Left lung (tissue), 8 donors: ENCODE measurements around the gene DDX24. TPM values are rescaled to one million over a fixed set of nuclear protein-coding genes. Genes with fewer than 3 reads are reported as not detected.

ENCODE experiments used
- polyA plus RNA-seq, 6 donors: library from polyadenylated mRNA; unstranded; fragments of 120-200 nt; gene quantifications; one replicate each; pipeline ENCODE4 v1.2.1, GENCODE V29; 2013; ENCODE audit not compliant: insufficient read length in 6 of 6
- total RNA-seq, 2 donors: library from RNA; stranded (reverse); fragmentation: NEBNext Ultra II Directional; extraction: Animal tissue kit (Norgen Biotek cat#: 25700); gene quantifications; one replicate each; pipeline ENCODE4 v1.2.1, GENCODE V29; 2021
- donor health status: DM: no; HTN: yes; CAD: no.
- donor health status: DM: no; HTN: no; CAD: no.

DDX24 gene
- total and polyA plus RNA-seq, 8 donors, result 127 to 148 (median 139) TPM

Other genes with a start within 250 kb of the DDX24 start
- gene FAM181A, start 153.9 kb downstream of the DDX24 start, total RNA-seq, result 1 to 10 TPM in 1 of 2 donors, not detected in 1; 1.1 TPM
- under 1 TPM in 5 of 6 donors, not detected in 1; 0.10 to 0.47 (median 0.26) TPM for gene FAM181A, start 153.9 kb downstream of the DDX24 start, polyA plus RNA-seq
- 1 to 10 TPM; 1.4 to 3.2 TPM for gene ASB2, start 104.6 kb downstream of the DDX24 start, total RNA-seq
- 1 to 10 TPM in 5 of 6 donors, under 1 TPM in 1; 0.81 to 2.5 (median 1.6) TPM for gene ASB2, start 104.6 kb downstream of the DDX24 start, polyA plus RNA-seq
- gene CCDC197, start 83.9 kb downstream of the DDX24 start, total RNA-seq, result not detected
- gene CCDC197, start 83.9 kb downstream of the DDX24 start, polyA plus RNA-seq, result not detected
- gene OTUB2, start 54.9 kb downstream of the DDX24 start, total RNA-seq, result 1 to 10 TPM; 1.2 to 1.5 TPM
- gene OTUB2, start 54.9 kb downstream of the DDX24 start, polyA plus RNA-seq, result 1 to 10 TPM; 3.6 to 5.4 (median 4.0) TPM
- gene IFI27L1, start 108 bp upstream of the DDX24 start, total RNA-seq, result 10 to 100 TPM; 20.3 to 23.8 TPM
- 10 to 100 TPM; 25.8 to 34.3 (median 31.5) TPM for gene IFI27L1, start 108 bp upstream of the DDX24 start, polyA plus RNA-seq
- gene IFI27, start 29.5 kb upstream of the DDX24 start, total RNA-seq, result 100 to 1,000 TPM; 278 to 394 TPM
- 10 to 100 TPM; 11.6 to 29.0 (median 22.6) TPM for gene IFI27, start 29.5 kb upstream of the DDX24 start, polyA plus RNA-seq
- 10 to 100 TPM; 37.9 to 59.3 TPM for gene IFI27L2, start 48.4 kb upstream of the DDX24 start, total RNA-seq
- gene IFI27L2, start 48.4 kb upstream of the DDX24 start, polyA plus RNA-seq, result 10 to 100 TPM; 30.7 to 49.0 (median 38.8) TPM
- gene PPP4R4, start 93.1 kb upstream of the DDX24 start, total RNA-seq, result 1 to 10 TPM in 1 of 2 donors, under 1 TPM in 1; 0.52 to 3.7 TPM
- gene PPP4R4, start 93.1 kb upstream of the DDX24 start, polyA plus RNA-seq, result under 1 TPM; 0.43 to 0.86 (median 0.62) TPM
- gene SERPINA10, start 212.1 kb upstream of the DDX24 start, total RNA-seq, result not detected
- gene SERPINA10, start 212.1 kb upstream of the DDX24 start, polyA plus RNA-seq, result under 1 TPM; 0.06 to 0.10 (median 0.08) TPM
- not detected for gene SERPINA6, start 242.1 kb upstream of the DDX24 start, total RNA-seq
- gene SERPINA6, start 242.1 kb upstream of the DDX24 start, polyA plus RNA-seq, result under 1 TPM in 4 of 6 donors, not detected in 2; 0.08 to 0.28 (median 0.14) TPM